Nephron progenitor cell (in vitro differentiated cells): ENCODE measurements around the gene DYNC2LI1.

Experiments used
- DNase-seq: peaks from one replicate; pipeline ENCODE4 v3.0.0; 2021
- H3K27ac Mint-ChIP-seq: 2 replicates; pipeline ENCODE4 v1.8.0; 2021; ENCODE audit warnings: mild to moderate bottlenecking, moderate library complexity, mixed read lengths
- H3K27me3 Mint-ChIP-seq: 2 replicates; pipeline ENCODE4 v1.8.0; 2021; ENCODE audit warnings: mild to moderate bottlenecking, low read depth, mixed read lengths; ENCODE audit not compliant: poor library complexity
- H3K36me3 Mint-ChIP-seq: 2 replicates; pipeline ENCODE4 v1.8.0; 2021; ENCODE audit warnings: low read depth, mixed read lengths
- H3K4me1 Mint-ChIP-seq: 2 replicates; pipeline ENCODE4 v1.8.0; 2021; ENCODE audit warnings: mixed read lengths
- H3K4me3 Mint-ChIP-seq: 2 replicates; pipeline ENCODE4 v1.8.0; 2021; ENCODE audit warnings: mild to moderate bottlenecking, moderate library complexity, mixed read lengths
- H3K9me3 Mint-ChIP-seq: 2 replicates; pipeline ENCODE4 v1.8.0; 2021; ENCODE audit warnings: mild to moderate bottlenecking, moderate library complexity, mixed read lengths
- CTCF ChIP-seq: fragments of 200-600 bp; sonication (generic); IDR thresholded peaks from 2 replicates; pipeline ENCODE4 v1.5.0; 2021; ENCODE audit warnings: antibody characterized with exemption

DYNC2LI1 gene

GRCh38 chr2:43845181-43845580 is 71.3 kb downstream of the DYNC2LI1 start:
- no peaks in the 10 kb centered on the region for H3K36me3 Mint-ChIP-seq
- no peak for DNase-seq
- no peak for TF ChIP-seq CTCF
- H3K4me1 Mint-ChIP-seq = no peaks in the 10 kb centered on the region
- H3K9me3 Mint-ChIP-seq = no peaks in the 10 kb centered on the region
- no peak overlapping the region for H3K27ac Mint-ChIP-seq
- H3K4me3 Mint-ChIP-seq = no peak overlapping the region
- peaks cover 21% of the 10 kb centered on the region for H3K27me3 Mint-ChIP-seq

GRCh38 chr2:43846140-43846793 is 72.4 kb downstream of the DYNC2LI1 start:
- no peak for TF ChIP-seq CTCF
- DNase-seq = no peak
- Mint-ChIP-seq H3K36me3 (no peaks in the 10 kb centered on the region), H3K27ac (no peak overlapping the region), H3K27me3 (peaks cover 27% of the 10 kb centered on the region), H3K4me3 (no peak overlapping the region), H3K9me3 (no peaks in the 10 kb centered on the region), H3K4me1 (no peaks in the 10 kb centered on the region)

GRCh38 chr2:43848214-43848613 is 74.4 kb downstream of the DYNC2LI1 start:
- TF ChIP-seq CTCF = no peak
- Mint-ChIP-seq H3K9me3 (no peaks in the 10 kb centered on the region), H3K4me1 (no peaks in the 10 kb centered on the region), H3K4me3 (no peak overlapping the region), H3K27ac (no peak overlapping the region), H3K36me3 (no peaks in the 10 kb centered on the region), H3K27me3 (peaks cover 27% of the 10 kb centered on the region)
- DNase-seq = no peak

GRCh38 chr2:43851011-43851980 is 77.5 kb downstream of the DYNC2LI1 start:
- no peaks in the 10 kb centered on the region for H3K4me1 Mint-ChIP-seq
- TF ChIP-seq CTCF = no peak
- H3K9me3 Mint-ChIP-seq = no peaks in the 10 kb centered on the region
- H3K27ac Mint-ChIP-seq = no peak overlapping the region
- no peak overlapping the region for H3K4me3 Mint-ChIP-seq
- peaks cover 31% of the 10 kb centered on the region for H3K27me3 Mint-ChIP-seq
- H3K36me3 Mint-ChIP-seq = no peaks in the 10 kb centered on the region
- DNase-seq = no peak

GRCh38 chr2:43852196-43852730 is 78.4 kb downstream of the DYNC2LI1 start:
- no peak for DNase-seq
- H3K36me3 Mint-ChIP-seq = no peaks in the 10 kb centered on the region
- no peak for TF ChIP-seq CTCF
- H3K4me1 Mint-ChIP-seq = no peaks in the 10 kb centered on the region
- no peak overlapping the region for H3K27ac Mint-ChIP-seq
- peaks cover 5% of the 10 kb centered on the region for H3K9me3 Mint-ChIP-seq
- H3K27me3 Mint-ChIP-seq = peaks cover 31% of the 10 kb centered on the region
- H3K4me3 Mint-ChIP-seq = no peak overlapping the region
